HG03432 (cell line): ENCODE results near the gene ISG15.
A peak's percentile ranks its signal among the peaks of the same experiment; 100 is the strongest.
"Not testable (repeated sequence)": the region's sequence is repeated elsewhere in the genome, so short reads cannot be mapped to it uniquely, and the experiment has no call there.

Experiments
- ATAC-seq: cut with Tn5 transposase; IDR thresholded peaks from one replicate; pipeline ENCODE4 v1.9.1; 2021; ENCODE audit warnings: mild to moderate bottlenecking, moderate library complexity; ENCODE audit not compliant: unreplicated experiment

Gene ISG15

DNA sequence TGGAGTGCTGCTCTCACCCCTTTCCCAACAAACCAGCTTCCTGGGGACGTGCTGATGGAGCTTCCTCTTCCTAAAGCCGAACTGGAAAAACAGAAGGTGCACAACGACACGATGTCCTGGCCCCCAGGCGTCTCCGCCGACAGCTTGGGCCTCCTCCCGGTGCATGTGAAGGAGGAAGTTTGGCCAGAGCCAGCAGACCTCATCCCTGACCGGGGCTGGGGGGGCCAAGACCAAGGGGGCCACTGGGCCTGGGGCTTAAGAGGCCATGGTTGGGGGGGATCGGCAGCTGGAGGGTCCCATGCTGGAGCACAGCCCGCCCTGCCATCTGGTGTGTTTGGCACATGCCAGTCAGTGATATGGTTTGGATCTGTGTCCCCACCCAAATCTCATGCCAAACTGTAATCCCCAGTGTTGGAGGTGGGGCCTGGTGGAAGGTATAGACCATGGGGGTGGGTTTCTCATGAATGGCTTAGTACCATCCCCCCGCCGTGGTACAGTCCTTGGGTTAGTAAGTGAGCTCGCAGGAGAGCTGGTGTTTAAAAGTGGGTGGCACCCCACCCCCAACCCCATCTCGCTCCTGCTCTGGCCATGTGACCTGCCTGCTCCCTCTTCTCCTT is 19.8 kb upstream of the ISG15 start:
- ATAC-seq, result no peak

DNA sequence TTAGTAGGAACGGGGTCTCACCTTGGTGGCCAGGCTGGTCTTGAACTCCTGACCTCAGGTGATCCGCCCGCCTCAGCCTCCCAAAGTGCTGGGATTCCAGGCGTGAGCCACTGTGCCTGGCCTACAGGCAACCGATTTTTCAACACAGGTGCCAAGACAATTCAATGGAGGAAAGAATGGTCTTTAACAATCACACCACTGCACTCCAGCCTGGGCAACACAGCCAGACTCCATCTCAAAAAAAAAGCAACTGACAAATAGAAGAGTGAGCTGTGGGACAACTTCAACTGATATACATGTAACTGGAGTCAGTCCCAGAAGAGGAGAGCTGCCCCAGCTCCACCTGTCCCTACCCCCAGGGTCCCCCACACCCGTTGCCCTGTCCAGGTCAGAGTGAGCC is 18.8 kb upstream of the ISG15 start:
- ATAC-seq, result not testable (repeated sequence)

DNA sequence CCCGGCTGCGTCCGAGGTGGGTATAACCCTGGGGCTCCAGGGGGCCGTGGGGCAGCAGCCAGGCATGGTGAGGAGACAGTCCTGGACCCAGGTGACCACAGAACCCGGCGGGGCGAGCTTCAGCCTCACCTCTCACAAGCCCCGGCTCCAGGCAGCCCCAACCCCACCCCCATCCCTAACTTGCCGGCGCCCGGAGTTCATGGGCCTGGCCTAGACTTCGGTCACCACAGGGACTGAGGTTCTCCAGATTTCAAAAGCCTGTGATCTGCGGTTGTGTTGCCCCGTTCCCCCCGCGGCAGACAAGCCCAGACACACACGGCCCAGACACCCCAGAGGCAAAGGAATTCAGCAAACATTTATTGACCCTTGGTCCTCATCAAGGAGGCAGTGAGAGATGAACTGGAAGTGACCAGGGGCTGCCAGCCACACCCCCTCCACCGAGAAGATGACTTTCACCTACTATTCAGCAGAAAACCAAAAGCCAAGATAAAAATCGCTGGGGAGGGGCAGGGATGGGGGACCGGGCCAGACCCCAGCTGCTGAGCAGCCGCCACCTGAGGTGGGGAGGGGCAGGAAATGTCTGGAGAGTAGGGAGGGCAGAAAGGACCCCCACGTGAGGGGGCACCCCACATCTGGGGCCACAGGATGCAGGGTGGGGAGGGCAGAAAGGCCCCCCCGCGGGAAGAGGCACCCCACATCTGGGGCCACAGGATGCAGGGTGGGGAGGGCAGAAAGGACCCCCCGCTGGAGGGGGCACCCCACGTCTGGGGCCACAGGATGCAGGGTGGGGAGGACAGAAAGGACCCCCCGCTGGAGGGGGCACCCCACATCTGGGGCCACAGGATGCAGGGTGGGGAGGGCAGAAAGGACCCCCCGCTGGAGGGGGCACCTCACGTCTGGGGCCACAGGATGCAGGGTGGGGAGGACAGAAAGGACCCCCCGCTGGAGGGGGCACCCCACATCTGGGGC is 17.3 kb upstream of the ISG15 start:
- ATAC-seq, result no peak

DNA sequence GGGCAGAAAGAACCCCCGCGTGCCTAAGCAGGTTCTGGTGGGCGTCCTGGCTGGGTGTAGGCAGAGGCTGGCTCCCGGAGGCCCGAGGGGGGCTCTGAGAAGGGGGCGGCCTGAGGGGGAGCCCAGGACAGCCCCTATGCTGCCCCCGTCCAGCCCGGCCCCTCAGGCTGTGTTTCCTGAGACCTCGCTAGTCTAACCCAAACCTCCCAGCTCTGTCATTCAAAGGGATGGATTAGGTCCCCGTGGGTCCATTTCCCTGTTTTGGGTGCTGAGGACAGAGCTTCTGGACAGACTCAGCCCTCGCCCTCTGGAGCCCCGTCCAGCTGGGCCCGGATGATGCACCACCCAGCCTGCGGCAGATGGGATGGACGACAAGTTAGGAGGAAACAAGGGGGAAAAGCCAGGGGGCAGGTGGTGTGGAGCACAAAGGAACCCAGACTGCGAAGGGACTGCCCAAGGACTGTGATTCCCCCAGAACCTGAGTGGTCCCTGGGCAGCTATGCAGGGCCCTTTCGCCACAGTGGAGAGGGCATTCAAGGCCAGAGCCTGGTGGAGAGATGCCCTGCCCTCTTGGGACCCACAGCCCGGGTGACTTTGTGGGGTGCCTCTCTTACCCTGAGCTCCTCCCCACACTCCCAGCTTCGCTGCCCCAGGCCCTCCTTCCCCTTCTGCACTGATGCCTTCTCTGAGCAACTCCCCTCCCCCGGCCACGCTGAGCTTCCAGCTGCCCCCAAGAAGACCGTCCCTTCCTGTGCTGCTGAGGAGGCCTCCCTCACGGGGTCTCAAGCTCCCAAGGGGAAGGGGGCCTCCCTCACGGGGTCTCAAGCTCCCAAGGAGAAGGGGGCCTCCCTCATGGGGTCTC is 16.2 kb upstream of the ISG15 start:
- no peak for ATAC-seq

DNA sequence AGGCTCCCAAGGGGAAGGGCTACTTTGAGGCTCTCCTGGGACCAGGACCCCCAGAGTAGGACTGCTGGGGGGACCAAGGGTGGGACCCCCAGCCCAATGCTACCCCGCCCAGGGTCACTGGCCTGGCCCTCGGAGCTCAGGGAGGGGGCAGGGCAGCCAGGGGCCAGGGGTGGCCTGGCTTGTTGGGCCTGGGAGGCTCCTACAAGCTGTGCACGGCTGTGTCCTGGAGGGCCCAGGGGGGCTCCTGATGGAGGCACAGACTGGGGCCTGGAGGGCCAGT is 15.6 kb upstream of the ISG15 start:
- no peak for ATAC-seq

DNA sequence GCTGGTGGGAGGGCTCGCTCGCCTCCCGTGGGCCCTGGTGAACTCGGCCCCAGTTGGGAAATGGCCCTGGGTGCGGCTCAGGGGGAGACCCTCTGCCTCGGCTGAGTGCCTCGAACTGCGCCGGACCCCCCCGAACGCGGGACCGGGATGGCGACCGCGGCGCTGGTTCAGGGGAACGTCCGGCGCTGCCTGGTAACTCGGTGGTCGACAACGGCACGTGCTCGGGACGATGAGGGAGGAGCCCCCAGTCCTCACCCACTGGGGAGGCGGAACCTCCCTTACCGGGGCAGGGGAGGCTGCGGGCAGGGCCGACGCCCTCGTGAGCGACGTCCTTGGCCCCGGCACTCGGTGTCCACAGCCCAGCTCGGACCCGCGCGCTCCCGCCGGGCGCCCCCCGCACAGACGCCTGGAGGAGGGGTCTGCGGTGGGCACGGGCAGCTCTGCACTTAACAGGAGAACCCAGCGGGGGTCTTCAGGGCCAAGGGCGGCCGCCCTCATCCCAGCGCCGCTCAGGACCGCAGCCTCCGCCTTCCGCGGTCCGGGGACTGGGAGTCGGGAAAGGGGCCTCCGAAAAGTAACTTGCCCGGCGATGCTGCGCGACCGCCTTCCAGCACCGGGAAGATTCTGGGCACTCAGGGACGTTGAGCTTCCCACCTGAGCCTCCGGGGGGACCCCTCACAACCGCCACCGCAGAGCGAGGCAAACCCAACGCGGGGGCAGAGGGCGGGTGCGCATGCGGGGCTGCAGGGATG is 15.1 kb upstream of the ISG15 start:
- no peak for ATAC-seq

DNA sequence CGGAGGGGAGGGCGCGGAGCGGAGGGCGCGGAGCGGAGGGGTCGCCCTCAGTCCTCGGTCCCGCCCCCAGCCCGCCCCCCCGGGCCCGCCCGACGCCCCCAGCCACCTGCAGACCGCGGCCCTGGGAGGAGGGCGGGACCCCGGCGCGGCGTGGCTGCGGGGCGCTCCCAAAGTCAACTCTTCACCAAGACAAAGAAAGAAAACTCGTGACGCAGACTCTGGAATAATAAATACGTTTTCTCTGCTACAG is 14.6 kb upstream of the ISG15 start:
- no peak for ATAC-seq

DNA sequence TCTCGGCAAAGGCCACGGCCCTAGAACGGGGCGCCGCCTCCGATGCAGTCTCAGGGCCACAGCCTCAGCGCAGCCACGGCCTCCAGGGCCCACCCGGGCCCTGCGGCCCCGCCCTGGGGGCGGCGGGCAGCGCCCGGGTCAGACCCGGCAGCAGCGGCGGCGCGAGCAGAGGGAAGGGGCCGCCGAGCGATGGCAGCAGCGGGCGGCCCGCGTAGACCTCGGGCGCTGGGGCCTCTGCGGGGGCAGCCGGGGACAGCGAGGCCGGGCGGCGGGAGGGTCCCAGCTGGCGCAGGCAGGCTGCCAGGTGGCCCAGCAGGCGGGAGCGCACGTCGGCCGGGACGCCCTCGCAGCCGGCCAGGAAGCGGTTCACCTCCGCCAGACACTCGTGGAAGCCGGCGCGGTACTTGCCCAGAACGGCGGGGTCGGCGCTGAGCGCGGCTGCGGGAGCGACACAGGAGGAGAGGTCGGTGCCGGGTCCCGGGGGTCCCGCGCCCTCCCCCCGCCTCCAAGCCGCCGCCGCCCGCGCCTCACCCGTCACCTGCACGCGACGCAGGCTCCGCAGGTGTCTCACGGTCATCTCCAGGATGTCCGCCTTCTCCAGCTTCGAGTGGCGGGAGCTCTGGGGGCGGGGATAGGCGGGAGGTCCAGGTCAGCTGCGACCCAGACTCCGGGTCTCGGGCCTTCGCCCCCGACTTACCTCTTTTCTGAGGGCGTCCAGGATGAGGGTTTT is 14.1 kb upstream of the ISG15 start:
- no peak for ATAC-seq

DNA sequence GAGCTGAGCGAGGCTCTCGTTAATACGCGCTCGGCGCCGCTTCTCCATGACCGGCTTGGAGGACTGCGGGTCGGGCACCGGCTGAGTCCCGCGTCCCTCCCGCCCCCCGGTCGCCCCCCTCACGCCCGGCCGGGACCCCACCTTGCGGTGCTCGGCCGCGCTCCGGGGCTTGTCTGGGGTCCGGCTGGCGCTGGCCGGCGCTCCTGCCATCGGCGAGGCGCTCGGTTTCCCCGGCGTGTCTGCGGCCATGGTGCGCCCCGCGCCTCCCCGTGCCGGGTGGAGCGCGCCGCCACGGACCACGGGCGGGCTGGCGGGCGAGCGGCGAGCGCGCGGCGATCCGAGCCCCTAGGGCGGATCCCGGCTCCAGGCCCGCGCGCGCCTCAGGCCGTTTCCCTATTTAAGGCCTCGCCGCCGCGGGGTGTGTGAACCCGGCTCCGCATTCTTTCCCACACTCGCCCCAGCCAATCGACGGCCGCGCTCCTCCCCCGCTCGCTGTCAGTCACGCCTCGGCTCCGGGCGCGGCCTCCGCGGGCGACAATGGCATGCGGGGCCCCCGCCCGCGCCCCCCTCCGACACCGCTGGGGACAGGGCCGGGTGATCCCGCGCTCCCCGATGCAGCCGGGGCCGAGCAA is 13.5 kb upstream of the ISG15 start, which contains the start of gene HES4:
HES4 (minus strand) TSS at position 373 of the 632 bp plus-strand sequence; CDS start at position 249, 124 bp downstream.
- ATAC-seq, result peak; percentile 46

DNA sequence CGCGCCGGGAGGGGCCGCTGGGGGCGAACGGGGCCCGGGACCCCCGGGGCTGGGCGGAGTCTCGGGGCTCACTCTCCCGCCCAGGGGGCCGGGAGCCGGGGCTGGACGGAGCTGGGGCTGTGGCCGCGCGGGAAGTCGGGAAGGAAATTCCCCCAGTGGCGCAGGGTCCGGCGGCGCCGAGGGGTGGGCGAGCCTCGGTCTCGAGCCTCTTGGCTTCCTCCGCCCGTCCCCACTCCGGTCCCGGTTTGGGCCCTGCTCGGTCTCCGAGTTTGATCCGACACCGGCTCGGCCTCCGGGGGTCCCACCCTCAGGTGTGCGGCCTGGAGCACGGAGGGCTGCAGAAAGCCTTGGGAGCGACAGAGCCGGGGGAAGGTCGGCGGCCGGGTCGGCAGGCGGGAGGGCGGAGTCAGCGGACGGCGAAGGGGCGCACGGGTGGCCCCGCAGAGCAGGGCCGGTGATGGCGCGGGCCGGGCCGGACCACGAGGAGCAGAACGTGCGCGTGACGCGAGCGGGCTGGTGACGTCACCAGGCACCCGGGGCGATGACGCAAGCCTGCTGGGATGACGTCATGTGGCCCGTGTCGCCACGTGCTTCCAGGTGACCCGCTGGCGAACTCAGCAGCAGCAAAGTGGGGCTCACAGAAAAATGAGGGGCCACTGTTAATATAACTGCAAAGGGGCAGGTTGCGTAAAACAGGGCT is 12.8 kb upstream of the ISG15 start:
- ATAC-seq, result peak; percentile 17

DNA sequence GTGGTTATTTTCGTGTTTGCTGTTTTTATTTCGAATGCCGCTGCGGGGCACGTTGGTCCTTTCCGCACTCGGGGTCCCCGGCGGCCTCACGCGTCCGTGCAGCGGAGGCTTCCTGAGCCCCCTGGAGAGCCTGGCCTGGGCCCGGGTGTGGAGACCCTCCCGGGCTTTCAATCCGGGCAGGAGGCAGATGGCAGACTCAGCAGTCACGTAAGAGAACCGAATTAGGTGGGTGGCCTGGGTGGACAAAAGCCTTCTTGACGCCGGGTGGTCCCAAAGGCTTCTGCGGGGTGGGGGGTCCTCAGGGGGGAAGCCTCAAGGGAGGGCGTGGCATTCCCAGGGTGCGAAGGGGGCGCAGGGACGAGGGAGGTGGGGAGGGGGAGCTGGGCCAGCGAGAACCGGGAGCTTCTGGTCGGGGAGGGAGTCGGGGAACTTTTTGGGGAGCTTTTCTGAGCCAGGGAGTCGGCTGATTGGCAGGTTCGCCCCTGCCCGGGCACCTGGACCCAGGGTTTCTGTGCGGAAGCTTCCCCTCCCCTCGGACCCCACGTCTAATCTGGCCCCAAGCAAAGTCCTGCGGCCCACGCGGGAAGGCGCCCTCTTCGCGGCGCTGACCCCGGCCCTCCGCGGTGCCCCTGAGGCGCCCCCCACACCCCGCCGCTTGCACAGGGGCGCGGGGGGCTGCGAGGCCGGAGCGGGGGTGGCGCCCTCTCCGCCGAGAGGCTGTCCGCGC is 12.1 kb upstream of the ISG15 start:
- ATAC-seq, result no peak

DNA sequence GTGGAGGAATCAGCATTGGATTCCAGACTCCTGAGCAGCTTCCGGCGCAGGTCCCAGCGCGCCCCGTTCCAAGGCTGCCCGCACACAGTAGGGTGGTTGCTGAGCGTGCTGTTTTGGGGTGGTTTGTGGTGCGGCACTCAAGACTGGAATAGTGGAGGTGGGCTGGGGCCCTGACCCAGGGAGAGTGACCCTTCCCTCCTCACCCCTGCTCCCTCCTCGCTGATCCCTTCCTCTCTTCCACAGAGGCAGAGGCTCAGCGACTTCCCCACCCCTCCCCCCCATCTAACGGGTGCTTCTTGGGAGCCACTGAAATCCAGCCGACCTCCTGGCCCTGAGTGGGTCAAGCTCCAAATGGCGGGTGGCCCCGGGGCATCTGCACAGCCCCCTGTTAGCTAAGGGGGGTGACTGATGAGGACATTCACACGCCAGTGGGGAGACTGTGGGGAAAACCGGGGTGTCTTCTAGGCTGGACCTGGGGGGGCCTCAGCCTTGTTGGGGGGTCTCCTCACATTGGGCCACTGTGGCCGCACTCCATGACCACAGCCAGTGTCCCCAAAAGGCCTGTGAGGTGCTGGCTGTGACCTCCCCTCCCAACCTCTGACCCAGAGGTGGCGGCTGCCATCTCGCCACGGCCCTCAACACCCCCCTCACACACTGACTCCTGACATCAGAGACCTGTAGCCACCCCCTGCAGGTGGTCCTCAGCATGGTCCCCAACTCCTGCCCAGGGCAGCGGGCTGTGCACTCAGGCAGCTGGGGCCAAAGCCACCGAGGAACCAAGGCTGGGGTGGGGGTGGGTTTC is 9.5 kb upstream of the ISG15 start:
- no peak for ATAC-seq

DNA sequence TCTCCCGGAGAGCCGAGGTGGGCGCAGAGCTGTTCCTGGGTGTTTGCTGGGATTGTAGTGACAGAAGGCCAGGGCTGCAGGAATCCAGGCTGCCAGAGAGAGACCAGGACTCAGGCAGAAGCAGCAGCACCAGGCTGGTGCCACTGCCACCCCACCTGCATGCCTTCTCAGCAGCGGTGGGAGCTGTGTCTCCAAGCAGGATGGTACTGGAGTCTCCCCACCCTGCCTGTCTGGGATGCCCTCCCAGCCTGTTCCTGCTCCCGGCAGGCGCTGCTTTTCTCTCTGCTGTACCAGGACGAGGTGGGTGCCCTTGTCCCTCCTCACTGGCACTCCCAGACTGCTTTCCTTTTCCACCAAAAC is 8.9 kb upstream of the ISG15 start:
- no peak for ATAC-seq

DNA sequence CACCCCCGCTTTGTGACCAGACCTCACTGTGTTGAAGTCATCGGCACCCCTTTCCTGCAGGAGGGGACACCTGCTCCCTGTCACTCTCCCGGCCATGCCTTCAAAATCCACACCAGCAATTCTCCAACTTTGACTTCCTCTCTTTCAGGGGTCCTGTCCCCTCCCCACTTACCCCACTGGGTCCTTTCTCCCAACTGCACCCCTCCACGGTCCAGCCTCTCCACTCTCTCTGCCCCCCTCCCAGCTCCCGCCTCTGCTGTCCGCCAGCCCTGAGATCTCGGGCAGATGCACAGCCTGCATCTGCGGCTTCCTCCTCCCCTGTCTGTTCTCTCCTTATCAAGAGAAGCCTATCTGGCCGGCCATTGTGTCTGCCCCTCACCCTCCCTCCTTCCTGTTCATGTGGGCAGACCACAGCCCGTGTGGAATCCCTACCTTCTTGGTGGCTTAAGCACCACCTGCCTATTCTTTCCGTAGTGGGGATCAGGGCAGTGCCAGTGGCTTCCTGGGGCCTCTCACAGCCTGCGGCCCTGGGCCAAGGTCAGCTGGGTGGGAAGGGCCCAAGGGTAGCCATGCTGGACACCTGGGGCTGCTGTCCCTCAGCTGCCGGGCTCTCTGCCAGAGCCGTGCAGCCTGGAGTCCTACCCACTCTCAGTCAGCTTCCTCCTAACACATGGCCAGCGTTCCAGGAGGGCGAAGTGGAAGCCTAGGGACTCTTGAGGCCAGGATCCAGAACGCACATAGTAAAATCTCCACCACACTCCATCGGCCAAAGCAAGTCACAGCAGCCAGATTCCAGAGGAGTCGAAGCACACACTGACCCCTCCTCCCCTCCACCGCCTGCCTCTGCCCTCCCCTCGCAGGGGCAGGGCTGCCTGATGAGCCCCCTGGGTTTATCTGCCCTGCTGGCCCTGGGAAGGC is 8.3 kb upstream of the ISG15 start:
- ATAC-seq, result no peak

DNA sequence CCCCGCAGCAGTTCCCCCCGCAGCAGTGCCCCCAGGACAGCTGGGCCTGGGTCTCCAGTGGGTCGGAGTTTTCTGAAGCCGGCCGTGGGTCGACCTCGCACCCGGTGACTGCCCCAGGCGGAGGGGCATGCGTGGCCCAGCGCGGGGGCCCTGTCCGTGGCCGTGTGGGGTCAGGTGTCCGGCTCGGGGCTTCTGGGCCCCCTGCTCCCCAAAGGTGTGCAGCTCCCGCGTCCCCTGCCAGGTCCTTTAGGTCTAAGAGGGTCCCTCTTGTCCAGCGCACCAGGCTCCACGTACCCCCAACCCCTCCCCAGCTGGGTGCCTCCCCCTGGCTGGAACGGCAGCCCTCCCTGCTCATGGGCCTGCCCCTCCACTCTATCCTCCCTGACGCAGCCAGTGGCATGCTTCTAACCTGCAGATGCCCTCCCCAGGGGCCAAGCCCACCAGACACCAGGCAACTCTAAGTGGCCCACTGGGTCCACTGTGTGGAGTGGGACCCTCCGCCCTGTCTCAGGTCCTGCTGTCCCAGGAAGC is 7.5 kb upstream of the ISG15 start:
- ATAC-seq, result no peak

DNA sequence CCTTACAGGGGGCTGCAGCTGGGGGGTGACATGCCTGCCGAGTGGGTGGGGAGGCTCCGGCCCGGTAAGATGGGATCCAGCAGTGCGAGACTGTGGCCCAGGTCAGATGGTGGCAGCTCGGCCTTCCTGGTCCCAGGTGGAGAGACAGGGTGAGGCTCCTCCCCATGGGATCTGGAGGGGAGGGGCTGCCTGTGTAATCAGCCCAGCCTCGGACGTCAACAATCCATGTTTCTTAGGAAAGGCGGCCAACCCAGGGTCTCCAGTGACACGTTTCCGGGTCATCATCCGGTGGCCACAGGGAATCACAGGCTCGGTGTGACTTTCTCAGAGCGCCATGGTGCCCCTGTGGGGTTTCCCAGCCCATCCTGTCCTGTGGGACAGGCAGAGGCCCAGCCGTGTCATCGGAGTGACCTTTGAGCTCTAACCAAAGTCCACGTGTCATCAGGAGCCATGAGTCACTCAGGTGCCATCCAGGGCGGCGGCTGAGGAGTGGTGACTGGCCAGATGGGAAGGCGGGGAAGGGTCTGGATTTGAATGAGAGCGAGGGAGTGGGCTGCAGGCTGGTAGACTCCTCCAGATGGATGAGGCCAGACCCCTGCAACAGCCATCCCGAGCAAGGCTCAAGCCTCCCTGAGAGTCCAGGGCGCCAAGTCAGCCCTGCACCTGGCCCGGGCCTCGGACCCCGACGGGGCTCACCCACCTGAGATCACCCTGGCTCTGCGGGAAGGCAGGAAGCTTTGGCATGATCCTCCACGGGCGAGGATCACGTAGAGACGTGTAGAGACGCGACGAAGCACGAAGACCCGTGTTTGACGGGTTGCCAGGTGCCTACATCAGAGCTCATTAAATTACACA is 6.8 kb upstream of the ISG15 start:
- no peak for ATAC-seq
